IPS-18c (cell line): ENCODE results near the gene PLCL1.
"Not testable (repeated sequence)": the region's sequence is repeated elsewhere in the genome, so short reads cannot be mapped to it uniquely, and the experiment has no call there.

Source experiments
- H3K4me3 ChIP-seq: 2 replicates; pipeline ENCODE4 v1.7.0; 2013; ENCODE audit warnings: low read depth, mild to moderate bottlenecking, low read length, moderate library complexity; ENCODE audit not compliant: insufficient read depth
- H3K9me3 ChIP-seq: one replicate; pipeline ENCODE4 v1.6.1; 2013; ENCODE audit warnings: mild to moderate bottlenecking, low read length, moderate library complexity; ENCODE audit not compliant: control insufficient read depth, insufficient read depth

PLCL1 gene

GRCh38 chr2:197804758-197805714 lies 643 bp downstream of the PLCL1 start:
- H3K9me3 ChIP-seq = no peaks in the 10 kb centered on the region
- H3K4me3 ChIP-seq = peak overlapping the region; percentile 62

GRCh38 chr2:197805715-197806633 lies 1.6 kb downstream of the PLCL1 start:
- Histone ChIP-seq H3K4me3 (peak overlapping the region; percentile 62; the same call in 1 of the 2 replicates), H3K9me3 (no peaks in the 10 kb centered on the region)

- no peaks in the 10 kb centered on the region for H3K9me3 ChIP-seq
- H3K4me3 ChIP-seq = no peak overlapping the region
These were observed 4.7 kb downstream of the PLCL1 start for GRCh38 chr2:197809064-197809463.

GRCh38 chr2:197810016-197810415 lies 5.6 kb downstream of the PLCL1 start:
- H3K4me3 ChIP-seq = no peak overlapping the region
- H3K9me3 ChIP-seq = no peaks in the 10 kb centered on the region

- no peak overlapping the region for H3K4me3 ChIP-seq
- no peaks in the 10 kb centered on the region for H3K9me3 ChIP-seq
These were observed 6.1 kb downstream of the PLCL1 start for GRCh38 chr2:197810491-197810890.

GRCh38 chr2:197813093-197813787 lies 8.8 kb downstream of the PLCL1 start:
- Histone ChIP-seq H3K4me3 (no peak overlapping the region), H3K9me3 (no peaks in the 10 kb centered on the region)

- H3K9me3 ChIP-seq = no peaks in the 10 kb centered on the region
- H3K4me3 ChIP-seq = no peak overlapping the region
These were observed 10.1 kb downstream of the PLCL1 start for GRCh38 chr2:197814526-197814925.

GRCh38 chr2:197821550-197822289 lies 17.3 kb downstream of the PLCL1 start:
- H3K4me3 ChIP-seq = no peak overlapping the region
- no peaks in the 10 kb centered on the region for H3K9me3 ChIP-seq

- no peaks in the 10 kb centered on the region for H3K9me3 ChIP-seq
- no peak overlapping the region for H3K4me3 ChIP-seq
These were observed 17.9 kb downstream of the PLCL1 start for GRCh38 chr2:197822333-197822732.

- no peaks in the 10 kb centered on the region for H3K9me3 ChIP-seq
- no peak overlapping the region for H3K4me3 ChIP-seq
These were observed 23.2 kb downstream of the PLCL1 start for GRCh38 chr2:197827618-197828017.

GRCh38 chr2:197828464-197829135 lies 24.2 kb downstream of the PLCL1 start:
- Histone ChIP-seq H3K9me3 (no peaks in the 10 kb centered on the region), H3K4me3 (no peak overlapping the region)

- H3K4me3 ChIP-seq, H3K9me3 ChIP-seq: not testable (repeated sequence)
These were observed 30.4 kb downstream of the PLCL1 start for GRCh38 chr2:197834771-197835170.

- Histone ChIP-seq H3K9me3 (no peaks in the 10 kb centered on the region), H3K4me3 (no peak overlapping the region)
These were observed 30.9 kb downstream of the PLCL1 start for GRCh38 chr2:197835293-197835692.

- no peak overlapping the region for H3K4me3 ChIP-seq
These were observed 33.6 kb downstream of the PLCL1 start for GRCh38 chr2:197838036-197838435.

GRCh38 chr2:197838579-197838978 lies 34.2 kb downstream of the PLCL1 start:
- Histone ChIP-seq H3K4me3 (no peak overlapping the region), H3K9me3 (no peaks in the 10 kb centered on the region)

More at GRCh38 chr2:197838036-197838435, 33.6 kb downstream of the PLCL1 start:
- no peaks in the 10 kb centered on the region for H3K9me3 ChIP-seq

- H3K4me3 ChIP-seq = no peak overlapping the region
These were observed 34.9 kb downstream of the PLCL1 start for GRCh38 chr2:197839327-197839726.

More at GRCh38 chr2:197839327-197839726, 34.9 kb downstream of the PLCL1 start:
- H3K9me3 ChIP-seq = no peaks in the 10 kb centered on the region
